Activated CD4-positive, alpha-beta T cell treated with anti-CD3 and anti-CD28 coated beads, Interleukin-10, Interleukin-2, amounts not matched to agents 100 ng/mL and 50 ng/mL, durations not matched to agents 16 hours and 8 hours (primary cell): Measurements from ENCODE around the gene ALOXE3.

Source experiments
- DNase-seq: peaks from one replicate; pipeline ENCODE4 v3.0.0-alpha.2; 2020

The ALOXE3 gene

DNA sequence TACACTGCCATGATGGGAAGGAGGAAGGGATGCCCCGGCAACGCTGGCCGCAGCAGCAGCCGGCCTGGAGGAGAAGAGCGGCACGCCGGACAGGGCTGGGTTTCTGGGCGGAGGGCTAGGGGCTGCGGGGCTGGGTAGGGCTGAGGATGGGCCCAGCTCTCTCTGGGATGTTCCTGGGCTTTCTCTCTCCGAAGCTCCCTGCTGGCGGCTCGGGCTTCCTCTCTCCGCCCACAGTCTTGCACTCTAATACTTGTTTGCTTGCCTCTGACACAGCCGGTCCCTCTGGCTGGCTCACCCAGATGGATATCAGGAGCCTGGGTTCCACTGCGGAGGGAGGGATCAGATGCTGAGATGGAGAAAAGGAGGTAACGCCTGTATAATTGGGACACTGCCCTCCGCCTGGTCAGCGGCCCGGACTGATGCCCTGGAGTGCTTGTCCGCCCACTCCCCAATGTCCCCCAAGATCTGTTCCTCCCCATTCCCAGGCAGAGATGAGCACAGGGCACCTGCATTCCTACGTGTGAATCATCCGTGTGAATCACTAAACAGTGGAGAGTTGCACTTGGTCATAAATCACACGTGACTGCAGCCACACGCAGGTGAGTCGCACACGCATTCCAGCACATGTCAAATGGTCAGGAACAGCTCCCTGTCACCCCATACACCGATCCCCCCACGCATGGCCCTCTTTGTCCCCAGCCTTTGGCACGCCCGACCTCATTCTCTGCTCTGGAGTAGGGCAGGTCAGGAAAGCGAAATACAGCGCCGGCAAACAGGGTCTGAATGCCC is at the start of gene ALOXE3:
Gene ALOXE3 (minus strand): TSS at position 535 of the 789 bp plus-strand sequence. CDS start 524 bp downstream, at position 11.
- no peak for DNase-seq

DNA sequence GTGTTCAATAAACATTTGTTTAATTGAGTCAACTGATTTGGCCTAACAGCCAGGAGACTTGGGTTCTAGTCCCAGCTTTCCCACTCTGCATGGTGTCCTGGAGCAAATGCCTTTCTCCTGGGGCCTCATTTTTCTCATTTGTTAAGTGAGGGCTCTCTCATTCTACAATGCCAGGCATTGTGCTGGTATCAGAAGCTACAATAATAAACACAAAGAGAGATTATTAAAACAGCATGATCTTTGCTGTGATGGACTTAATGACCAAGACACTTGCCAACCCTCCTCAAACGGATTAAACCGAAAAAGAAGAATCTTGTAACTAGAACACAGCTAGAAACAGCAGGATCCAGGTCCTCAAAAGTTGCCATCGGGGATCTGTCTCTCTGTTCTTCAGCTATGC is 49.2 kb upstream of the ALOXE3 start:
- DNase-seq, result no peak

DNA sequence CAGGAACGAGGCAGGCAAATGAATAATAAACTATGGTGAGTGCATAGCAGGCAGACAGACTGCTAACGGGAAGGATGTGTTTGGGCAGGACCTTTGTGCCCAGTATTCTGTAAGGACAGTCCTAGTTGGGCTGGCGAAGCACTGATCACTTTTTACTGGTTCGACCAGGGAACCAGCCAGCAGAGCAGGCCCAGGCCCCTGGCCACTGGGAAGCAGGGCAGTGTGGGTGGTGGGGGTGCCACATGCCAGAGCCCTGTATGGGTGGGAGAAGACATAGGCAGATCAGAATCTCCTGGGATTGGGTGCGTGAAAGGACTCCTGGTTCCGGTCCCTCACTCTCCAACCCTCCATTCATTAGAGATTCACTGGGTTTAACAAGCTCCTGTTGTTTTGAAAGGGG is 48.4 kb upstream of the ALOXE3 start:
- DNase-seq, result no peak

DNA sequence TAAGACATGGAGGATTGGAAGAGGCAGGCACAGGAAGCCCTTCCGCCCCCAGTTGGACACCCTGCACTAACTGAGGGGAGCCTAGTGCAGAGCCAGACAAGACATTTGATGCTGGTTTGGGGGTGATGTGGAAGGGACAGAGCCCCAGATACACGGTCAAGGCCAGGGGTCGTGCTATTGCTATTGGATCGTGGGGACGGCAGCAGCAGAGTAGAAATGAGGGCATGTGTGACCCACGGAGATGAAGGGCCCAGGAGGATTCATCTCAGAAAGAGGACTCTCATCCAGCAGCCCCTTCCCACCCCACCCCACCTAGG is 46.5 kb upstream of the ALOXE3 start:
- peak; percentile 43 for DNase-seq

DNA sequence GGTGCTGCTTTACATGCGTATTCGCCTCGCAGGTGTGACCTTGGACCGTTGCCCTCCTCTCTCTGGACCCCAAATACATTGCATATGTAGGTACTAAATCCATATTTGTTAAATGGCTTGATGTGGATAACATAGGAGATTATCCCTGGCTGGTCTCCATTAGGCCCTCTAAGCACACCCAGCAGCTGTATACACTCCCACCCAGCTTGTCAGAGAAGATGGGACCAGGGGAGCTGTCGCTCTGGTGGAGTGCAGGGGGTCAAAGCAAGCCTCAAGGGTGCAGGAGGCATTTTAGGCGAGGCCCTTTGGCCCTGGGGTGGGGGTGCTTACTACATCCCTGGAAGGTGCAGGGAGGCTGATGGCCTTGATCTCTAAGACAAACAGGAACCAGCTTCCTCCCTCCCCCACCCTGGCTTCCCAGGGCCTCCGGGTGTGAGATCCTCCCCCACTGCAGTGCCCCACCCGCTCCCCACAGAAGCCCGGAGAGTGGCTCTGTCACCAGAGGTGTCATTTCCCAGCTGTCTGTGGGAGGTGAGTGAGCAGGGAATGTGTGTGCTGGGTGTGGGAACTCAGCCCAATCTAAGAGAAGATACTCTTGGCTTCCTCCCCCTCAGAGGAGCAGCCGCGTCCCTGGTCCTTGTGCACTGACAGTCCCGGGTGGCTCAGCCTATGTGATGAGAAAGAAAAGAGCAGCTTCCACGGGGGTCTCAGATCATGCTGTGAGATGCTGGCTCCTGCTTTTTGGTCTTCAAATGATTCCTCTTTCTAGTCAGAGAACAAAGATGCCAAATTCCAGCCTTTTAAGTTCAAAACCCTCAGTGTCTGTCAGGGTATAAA is 45.9 kb upstream of the ALOXE3 start:
- DNase-seq, result peak; percentile 88

DNA sequence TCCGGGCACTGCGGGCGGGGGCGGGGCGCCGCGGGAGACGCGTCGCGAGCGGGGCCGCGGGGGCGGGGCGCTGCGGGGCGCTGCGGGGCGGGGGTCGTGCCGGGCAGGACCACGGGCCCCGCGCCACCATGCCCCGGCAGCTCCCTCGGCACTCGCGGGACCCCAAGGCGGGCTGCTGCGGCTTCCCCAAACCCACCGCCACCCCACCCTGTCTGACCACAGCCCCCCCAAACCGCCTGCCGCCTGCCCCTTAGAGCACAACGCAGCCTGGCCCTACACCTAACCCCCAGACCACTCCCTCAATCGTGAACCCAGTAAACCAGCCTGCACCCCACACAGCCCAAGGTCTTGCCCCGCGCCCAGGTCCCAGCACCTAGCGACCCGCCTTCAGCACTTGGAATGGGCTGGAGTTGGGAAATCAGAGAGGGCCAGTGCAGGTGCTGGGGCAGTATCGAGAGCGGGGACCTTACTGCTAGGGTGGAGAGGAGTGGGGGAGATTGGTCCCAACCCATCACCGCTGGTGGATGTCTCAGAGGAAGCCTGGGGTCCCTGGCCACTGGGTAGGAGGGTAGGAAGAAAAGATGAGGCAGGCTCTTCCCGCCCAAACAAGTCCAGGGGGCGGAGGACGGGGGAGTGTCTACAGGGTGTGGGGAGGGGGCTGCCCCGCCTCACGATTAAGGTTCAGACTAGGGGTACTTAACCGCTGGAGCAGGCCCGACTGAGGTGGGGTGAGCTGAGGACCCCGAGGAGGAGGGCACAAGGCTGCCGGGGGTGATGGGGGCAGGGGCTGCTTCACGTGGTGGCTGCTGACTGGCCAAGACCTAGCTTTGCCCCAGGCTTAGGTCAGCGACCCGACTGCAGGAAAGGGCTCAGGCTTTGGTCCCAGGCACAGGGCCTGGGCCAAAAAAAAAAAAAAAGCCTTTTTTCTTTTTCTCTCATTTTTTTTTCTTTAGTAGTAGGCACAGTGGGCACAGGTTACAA is 45.0 kb upstream of the ALOXE3 start:
- no peak for DNase-seq

DNA sequence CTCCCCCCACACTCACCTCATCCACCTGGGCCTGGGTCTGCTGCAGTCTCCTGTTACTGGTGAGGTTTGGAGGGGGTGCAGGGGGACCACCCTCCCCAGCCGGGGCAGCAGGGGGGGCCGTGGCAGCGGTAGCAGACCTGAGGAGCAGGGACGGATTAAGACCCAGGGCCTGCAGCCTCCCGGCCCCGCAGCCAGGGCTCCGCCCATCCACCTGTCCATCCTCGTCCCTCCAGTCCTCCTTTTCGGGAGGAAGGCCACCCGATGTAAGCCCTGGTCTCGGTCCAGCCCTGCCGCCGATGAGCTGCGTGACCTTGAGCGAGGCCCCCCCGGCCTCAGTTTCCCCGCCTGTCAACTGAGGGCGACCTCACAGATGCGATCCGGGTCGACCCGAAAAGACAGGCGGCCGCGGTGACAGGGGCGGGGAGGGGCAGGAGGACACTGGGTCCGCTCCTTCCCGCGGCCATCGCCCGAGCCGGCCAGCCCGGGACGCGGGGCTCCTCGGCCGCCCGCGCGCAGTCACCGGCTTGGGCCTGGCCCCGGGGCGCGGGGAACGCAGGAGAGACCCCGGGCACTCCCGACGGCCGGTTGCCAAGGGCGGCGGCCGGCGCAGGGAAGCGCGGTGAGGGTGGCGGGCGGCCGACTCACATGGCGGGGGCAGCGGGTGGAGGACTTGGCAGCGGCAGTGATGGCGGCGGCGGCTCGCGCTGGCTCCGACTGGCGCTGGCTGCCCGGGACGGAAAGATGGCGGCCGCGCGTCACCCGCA is 44.1 kb upstream of the ALOXE3 start, which contains the start of gene VAMP2:
Gene VAMP2 (minus strand): TSS at position 716 of the 764 bp plus-strand sequence. CDS start 69 bp downstream, at position 647.
- DNase-seq, result peak; percentile 84

DNA sequence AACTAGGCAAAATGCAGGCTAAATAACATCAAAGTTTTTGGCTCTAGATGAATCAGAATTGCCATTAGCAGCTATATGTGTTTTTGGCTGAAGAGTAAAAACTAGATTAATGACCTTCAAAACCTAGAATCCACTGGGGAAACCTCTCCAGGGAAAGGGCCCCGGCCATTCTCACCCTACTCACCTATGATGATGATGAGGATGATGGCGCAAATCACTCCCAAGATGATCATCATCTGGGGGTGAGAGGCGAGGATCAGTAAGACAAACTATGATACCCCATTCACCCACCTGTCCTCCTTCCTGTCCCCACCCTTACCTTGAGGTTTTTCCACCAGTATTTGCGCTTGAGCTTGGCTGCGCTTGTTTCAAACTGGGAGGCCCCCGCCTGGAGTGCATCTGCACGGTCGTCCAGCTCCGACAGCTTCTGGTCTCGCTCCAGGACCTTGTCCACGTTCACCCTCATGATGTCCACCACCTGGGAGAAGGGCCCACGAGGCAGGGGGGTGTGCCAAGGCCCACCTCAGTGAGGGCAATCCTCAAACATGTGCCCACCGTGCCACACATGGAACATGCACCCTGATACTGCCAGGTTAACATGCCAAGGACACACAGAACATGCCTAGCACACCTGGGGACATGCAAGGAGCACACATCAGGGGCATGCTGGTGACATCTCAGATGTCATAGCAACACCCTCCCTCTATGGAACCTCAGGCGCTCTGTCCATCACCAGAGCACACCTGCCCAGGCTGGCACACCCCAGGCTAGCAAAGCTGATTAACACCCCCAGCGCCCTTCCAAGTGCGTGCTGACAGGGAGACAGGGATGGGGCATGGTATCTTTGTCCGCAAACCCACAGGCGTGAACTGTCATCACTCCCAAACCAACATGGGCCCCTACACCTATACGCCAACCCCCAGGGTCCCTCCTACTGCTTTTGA is 43.2 kb upstream of the ALOXE3 start:
- DNase-seq, result no peak

DNA sequence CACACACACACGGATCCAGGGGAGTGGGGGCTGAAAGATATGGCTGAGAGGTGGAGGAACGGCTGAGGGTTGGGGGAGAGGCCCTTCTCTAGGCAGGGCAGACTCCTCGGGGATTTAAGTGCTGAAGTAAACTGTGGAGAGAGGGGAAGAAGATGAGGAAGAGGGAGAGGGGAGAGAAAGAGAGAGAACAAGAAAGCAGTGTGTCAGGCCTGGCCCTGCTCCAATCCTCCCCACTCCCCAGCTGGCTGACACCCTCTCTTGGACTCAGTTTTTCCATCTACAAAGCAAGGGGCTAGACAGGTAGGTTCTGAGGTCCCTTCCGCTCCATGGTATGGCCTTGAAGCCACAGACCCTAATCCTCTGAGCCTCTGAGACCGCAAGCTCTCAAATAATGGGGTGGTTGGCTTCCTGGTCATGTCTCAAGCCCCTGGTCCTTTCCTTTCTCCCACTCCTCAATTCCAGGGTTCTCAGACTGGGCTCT is 42.5 kb upstream of the ALOXE3 start:
- no peak for DNase-seq

DNA sequence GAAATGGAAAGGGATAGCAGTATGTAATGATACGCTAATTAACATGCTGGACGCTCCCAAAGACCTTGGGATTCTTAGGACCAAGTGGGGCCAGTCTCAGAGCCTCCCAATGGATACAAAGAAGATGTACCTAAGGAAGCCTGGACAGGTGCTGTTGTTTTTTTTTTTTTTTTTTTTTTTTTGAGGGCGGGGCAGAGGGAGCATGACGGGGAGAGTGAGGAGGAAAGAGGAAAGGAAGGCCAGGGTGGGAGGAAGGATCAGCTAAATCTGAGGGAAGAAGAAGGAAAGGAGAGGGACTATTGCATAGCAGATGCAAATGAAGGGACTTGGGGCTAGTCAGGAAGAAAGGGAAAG is 41.9 kb upstream of the ALOXE3 start:
- no peak for DNase-seq

DNA sequence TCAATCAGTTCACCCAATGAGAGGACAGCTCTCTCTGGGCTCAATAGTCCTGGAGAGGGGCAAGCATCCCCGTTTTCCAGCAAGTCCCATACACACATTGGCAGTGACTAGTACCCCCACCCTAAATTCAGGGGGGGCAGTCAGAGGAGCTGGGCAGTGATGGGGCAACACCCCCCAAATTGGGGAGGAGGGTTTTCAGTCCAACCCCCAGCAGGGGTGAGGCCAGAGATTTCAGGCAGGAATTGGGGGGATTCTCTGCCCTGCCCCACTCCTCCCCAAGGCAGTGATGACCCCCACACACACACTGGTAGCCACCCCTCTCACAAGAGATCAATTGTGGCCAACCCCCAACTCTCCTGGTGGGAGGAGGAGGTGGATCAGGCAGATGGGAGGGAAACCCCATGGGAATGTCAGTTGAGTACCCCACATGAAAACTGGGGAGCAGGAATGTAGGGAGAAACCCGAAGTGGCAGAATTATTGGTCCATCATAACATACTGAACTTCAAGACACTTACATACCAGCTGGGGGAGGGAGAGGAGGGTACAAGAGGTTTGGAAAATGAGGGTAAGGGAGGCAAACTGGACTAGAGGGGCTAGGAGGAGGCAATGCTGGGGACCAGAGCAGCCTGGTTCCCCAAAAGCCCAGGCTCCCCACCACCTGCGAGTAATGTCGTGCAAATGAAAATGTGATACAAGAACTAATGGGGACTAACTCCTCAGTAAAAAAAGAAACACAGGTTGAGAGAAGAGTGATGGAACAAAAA is 41.3 kb upstream of the ALOXE3 start:
- DNase-seq, result no peak

DNA sequence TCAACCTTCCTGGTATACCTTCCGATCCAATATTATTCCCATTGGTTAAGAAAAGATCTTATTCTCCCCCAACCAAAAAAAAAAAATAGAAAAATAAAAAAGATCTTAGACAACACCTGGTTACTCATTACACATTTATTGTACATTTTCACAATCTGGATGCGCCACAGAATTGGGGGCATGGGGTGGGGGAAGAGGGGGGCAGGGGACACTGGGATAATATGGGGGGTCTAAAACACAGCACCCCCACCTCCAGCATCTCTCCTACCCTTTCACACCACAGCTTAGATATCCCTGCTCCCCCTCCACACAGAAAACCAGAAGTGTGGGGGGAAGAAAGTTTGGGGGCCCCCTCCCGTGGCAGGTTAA is 40.7 kb upstream of the ALOXE3 start:
- DNase-seq, result no peak

DNA sequence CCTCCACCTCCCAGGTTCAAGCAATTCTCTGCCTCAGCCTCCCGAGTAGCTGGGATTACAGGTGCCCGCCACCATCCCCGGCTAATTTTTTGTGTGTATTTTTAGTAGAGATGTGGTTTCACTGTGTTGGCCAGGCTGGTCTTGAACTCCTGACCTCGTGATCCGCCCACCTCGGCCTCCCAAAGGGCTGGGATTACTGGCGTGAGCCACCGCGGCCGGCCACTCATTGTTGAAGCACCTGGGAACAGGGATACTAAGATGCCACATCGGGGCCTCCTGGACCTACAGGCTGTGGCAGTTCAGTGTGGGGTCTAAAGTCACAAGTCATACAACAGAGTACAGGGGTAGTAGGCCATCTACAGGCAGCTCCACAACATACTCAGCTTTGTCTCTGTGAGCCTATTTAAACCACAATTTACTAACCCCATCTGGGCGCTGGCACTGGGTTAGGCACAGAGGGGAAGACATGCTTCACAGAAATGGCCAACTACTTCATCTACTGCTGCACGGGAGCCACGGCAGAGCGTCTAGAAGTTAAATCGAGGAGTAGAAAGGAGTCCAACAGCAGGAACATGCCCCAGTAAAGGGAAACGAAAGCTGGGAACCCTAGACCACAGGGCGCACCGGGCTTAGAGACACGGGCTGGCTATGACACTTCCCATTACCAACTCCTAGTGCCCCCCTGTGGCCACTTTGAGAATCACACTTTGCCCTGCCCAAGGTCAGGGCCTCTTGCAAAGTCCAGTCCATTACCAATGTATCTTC is 40.1 kb upstream of the ALOXE3 start:
- DNase-seq, result peak; percentile 91

DNA sequence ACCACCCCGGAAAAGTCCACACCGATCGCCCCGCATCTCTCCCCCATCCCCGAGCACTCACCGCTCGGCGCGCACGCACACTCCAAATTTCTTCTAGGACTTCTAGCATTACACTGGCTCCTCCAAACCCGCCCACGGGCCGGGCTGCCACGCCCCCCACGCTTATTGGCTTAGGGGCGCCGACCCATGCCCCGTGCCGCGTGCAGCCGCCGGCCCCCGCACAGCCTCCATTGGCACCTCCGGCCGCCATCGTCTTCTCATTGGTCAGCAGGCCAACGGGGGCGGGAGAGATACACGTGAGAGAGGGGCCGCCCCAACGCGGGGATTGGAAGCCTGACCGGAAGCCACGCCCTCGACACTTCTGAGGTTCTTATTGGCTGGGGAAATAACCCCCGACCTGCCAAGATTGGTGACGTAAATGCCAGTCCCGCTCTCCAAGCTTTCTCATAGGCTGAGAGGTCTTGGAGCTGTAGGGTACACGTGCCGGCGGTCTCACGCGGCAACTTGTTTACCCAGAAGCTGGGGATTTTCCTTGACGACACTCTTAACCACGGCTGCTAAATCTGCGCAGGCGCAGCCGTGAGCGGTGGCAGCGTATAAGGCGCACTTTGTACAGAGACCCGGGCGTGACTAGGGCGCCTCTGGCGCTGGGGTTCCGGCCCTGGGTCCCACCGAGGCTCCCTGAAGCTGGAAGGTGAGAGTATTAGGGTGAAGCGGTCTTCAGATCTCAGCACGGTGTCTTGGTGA is 38.1 kb upstream of the ALOXE3 start:
- peak; percentile 100 for DNase-seq

DNA sequence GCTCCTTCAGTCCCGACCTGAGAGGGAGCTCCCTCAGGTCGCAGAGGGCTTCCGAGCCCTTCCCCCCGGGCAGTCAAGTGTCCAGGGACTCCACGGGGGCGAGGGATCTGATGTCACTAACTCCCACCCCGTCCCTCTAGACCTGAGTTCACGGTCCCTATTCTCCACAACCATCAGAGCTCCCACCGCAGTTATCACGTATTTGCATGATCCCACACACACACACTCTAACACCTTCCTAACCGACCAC is 37.6 kb upstream of the ALOXE3 start:
- no peak for DNase-seq

DNA sequence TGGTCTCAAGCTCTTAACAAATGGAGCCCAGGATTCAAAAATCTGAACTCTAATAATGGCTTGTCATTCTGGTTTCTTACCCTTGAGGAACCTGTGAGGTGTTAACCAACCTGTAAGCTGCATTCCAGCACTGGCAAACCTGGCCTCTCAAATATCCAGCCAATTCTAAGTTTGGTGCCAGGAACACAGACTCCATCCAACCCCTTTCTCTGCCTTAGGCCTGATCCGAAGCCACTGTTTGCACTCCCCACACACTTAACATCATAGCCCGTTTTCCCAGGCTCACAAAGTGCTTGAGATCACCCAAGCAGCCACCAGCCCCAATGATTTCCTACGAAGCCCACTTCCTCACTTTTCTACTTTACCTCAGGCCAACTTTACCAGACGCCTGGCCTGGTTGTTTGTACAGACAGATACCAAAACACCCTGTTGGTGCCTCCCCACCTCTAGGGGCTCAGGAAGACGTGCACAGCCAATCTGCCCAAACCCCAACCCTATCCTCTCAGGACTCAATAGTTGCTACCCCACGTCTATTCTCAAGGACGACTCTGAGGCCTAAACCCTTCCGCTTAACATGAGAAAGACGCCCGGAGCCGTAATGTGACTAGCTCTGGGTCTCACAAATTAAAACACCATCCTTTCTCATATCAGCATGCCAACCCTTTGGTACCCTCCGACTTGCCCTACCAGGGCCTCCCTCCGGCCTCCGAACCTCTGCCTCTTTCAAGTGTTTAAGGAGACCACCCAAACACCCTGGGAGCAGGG is 37.1 kb upstream of the ALOXE3 start:
- no peak for DNase-seq

DNA sequence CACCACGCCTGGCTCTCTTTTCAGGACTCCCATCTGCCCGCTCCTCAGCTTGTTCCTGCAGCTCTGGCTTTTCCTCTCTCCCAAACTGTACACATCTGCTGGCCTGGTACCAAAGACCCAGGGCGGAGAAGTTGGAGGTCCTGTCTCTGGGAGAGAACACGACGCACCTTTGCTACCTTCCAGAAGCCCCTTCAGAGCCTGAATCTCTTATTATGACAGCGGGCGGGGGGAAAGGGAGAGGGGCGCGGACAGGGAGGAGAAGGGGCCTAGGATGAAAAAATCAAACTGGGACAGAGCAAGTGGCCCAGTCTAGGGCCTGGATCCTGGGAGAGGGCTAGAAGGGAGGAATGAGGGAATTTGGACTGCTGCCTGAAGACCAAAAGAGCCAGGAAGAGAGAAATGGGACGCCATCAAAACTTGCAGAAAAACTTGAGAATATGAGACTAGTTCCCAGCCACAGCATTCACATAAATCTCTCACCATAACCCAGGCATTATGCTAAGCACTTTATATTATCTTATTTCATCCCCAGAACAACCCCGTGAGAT is 36.4 kb upstream of the ALOXE3 start:
- DNase-seq, result no peak
